Stimulated activated CD8-positive, alpha-beta memory T cell treated with anti-CD3 and anti-CD28 coated beads, Interleukin-12 subunit alpha, Interleukin-12 subunit beta, amount 100 ng/mL, for 24 hours (primary cell): Measurements from ENCODE around the gene NENF.

Experiments
- DNase-seq: peaks from one replicate; pipeline ENCODE4 v3.0.0-alpha.2; 2020; ENCODE audit errors: extremely low read depth

NENF gene

DNA sequence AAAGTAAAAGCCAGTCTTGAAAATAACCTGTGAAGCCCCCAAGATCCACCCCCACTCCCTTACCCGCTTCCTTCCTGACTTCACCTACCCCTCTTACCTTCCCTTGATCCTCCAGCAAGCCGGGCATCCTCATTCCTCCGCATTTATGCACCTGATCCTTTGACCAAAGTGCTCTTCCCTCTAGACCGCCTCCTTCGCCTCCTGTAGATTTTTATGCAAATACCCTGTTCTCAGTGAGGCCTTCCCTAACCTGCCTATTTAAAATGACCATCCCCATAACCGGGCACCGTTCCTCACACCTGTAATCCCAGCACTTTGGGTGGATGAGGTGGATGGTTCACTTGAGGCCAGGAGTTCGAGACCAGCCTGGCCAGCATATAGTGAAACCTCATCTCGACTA is 1.1 kb upstream of the NENF start:
- no peak for DNase-seq

DNA sequence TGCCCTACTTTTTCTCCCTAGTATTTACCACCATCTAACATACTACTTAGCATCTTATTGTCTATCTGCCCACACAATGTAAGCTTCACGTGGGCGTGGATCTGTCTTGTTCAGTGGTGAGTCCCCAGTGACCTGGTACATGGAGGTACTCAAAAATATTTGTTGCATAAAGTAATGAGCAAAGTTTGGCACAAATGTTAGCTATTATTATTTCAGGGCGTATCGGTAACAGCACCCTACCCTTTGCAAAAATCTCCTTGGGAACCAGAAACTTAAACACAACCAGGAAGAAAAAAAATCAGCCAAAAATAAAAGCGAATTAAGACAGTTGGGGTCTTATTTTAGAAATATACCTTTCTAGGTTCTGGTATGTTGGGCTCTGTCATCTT is 454 bp upstream of the NENF start:
- no peak for DNase-seq

GRCh38 chr1:212433577-212434462 is 1.1 kb downstream of the NENF start:
- DNase-seq, result no peak

GRCh38 chr1:212434992-212435391 is 2.3 kb downstream of the NENF start:
- no peak for DNase-seq

- DNase-seq, result no peak
Observed at GRCh38 chr1:212437179-212437798, 4.6 kb downstream of the NENF start.

DNA sequence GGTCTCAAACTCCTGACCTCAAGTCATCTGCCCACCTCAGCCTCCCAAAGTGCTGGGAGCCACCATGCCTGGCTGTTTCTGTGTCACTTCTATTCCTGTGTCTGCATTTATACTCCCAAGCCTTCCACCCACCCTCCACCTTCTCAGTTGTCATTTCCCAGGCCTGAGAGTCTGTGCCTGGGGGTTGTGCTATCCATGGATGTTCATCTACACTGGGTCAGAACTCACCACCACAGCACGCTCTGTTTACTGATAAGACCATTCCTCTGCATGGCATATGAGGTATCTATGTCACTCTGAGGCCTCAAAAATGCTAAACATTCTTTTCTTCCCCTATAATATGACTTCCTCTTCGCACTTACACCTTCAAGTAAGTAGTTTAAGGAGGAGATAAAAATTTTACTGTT is 6.1 kb downstream of the NENF start:
- DNase-seq, result no peak

DNA sequence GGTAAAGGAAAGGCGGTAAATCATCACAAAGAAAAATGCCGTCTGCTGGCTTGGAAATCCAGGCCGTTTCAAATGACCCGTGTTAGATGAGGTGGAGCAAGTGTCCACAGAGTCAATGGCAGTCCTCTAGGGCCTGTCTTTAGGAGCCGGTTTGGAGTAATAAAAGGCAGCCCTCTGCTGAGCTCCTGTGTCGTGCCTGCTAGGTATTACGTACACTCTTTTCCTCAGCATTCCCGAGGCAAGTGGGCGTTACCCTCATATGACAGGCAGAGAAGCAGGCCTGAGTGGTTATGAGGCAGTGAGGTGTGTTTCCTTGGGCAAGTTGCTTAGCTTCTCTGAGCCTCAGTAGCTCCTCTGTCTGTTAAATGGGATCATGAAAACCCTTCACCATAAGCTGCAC is 7.7 kb downstream of the NENF start:
- DNase-seq, result no peak

GRCh38 chr1:212442408-212442807 is 9.7 kb downstream of the NENF start:
- no peak for DNase-seq

GRCh38 chr1:212446333-212446732 is 13.6 kb downstream of the NENF start:
- DNase-seq, result no peak

DNA sequence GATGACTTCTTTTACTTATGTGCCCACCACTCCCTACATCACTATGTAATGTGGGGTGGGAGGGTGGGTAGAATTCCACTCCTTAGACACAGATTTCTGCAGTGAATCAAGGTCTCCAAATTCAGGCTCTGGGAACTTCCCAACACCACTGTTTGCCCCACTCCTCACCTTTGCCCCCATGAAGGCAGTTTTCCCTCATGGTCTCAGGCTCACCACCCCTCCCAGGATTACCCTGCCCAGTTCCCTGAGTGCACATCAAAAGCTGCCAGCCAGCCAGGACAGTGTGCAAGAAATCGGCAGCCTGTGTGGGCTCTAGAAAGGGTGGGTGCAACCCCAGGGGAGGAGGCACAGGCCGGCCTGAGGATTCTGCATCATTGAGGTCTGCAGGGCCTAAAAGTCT is 14.8 kb downstream of the NENF start:
- no peak for DNase-seq

DNA sequence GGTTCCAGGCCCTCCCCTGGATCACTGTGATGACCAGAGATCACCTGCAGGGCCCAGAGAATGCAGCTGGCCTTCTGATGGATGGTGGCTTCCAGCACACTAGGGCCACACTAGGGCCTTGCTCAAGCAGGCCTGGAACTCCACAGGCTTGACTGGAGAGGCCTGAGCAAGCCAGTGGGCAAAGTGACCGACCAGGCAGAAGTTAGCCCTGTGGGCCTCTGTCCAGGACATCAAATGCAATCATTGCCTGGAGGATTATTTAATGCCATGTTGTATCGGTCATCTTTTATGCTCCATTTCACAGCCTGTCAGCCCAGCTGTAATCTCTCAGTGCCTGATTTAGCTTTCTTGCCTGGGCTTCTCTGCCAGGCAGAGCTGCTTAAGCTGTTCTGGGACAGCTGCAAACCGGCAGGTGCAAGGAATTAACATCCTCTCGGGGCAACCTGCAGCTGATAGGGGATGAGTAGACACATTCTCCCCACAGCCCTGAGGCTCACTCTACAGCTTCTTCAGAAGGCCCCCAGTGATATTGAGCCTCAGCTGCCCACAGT is 17.7 kb downstream of the NENF start:
- DNase-seq, result no peak

DNA sequence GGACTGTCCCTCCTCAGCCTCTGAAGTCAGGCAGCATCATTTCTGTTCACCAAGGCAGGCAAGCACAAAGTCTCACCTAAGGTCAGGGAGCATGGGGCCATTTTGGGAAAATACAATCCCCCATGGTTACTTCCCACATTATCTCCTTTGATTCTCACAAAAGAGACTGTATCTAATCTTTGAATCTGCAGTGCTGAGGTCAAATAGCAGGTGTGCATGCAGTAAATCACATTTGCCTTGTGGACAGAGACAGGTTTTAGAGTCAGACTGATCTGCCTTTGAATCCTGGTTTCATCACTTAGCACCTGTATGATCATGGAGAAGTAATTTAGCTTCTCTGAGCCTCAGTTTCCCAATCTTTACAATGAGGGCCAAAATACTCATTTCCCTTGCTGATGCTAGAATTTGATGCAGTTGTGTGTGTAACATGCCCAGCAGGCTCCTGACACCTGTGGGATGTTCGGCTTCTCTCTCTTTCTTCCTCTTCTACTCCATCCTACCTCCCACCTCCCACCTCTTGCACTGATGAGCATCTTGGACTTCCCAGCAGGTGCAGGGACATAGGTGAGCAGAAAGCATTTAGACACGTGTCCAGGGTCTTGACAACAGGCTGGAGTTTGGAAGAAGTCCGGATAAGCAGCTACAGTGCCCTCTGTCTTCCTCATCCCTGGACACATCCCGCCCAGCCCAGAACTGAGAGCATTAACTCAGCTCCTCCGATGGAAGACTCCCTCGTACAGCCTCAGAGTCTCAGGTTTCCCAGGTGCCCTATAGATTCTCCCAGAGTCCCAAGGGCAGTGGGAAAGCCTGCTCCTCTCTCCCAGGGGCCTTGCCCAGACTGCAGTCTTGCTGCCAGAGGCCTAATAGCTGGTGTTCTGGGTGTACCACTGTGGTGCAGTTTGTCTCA is 18.9 kb downstream of the NENF start:
- DNase-seq, result no peak

GRCh38 chr1:212452323-212453155 is 19.8 kb downstream of the NENF start:
- no peak for DNase-seq

DNA sequence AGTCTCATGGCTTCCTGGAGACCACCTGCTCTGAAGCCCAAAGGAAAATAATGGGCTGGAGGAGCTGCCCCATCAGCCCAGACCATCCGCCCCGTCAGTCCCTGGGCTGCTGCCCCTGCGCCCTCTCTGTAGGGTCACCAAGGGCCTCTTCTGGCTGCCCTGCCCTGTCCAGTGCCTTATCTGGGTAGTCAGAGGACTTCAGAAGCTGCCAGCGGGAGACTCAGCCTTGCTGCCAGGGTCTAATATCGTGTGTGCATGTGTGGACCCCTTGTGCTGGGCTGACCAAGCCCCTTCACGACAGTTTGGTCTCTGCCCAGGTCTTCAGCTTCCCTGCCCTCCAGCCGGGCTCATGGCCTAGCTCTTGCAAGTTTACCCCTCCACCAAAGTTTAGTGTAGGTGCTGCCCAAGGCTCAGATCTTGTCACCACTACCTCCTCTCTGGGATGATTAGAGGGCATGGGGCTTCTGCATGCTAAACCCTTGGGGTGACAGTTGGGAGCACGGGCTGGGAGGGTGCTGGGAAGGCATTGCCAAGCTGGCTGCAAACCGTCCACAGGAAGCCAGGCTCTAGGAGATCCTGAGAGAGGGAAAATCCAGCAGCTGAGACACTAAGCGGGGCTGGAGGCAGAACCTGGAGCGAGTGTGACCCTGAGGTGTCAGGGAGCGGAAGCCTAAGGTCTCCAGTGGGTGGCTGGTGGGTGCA is 20.6 kb downstream of the NENF start:
- no peak for DNase-seq

DNA sequence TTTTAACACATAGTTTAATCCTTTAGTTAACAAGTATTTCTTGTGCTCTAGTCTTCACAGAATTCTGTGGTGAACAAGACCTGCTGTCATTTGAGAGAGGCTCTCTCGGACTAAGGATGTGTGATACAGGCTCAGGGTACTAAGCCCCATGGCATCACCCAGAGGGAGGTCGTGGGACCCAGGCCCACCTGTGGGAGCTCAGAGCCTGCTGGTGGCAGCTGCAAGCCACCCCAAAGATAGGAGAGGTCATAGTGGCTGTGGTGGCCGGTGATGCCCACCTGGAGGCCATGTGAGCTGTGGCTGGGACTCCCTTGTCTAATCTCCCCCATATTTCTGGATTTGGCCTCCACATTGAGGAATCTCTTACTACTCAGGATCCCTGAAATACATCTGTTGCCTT is 22.0 kb downstream of the NENF start:
- no peak for DNase-seq

- DNase-seq, result no peak
Observed at GRCh38 chr1:212455401-212455800, 22.7 kb downstream of the NENF start.

DNA sequence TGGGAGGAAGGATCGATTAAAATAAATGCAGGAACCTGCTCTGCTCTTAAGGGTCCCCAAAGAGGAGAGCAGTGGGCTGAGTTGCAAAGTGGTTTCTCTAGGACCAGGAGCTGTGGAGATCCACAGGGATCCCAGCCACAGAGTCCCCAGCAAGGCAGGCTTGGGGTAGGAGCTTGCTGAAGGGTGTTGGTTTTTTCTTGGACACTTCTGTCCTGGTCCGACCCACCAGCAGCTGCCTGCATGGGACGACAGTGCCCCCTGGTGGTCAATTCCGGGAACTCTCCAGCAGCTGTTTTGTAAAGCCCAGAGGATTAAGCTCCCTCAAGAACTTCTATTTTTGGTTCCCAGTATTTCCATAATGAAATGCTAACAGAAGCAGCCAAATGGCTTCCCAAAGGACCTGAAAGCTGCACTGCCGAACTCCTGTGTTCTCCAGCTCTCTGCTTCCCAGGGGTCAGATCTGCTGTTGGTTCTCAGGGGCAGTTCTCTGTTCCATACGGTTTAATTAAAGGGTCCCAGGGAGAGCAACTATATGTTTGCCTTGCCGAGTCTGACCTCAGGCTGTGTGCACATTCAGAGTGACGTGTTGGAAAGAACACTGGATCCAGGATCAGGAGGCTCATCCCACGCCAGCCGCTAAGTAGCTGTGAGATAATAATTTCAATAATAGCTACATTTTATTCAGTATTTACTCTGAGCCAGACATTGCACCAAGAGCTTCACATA is 23.2 kb downstream of the NENF start:
- DNase-seq, result peak; percentile 61

DNA sequence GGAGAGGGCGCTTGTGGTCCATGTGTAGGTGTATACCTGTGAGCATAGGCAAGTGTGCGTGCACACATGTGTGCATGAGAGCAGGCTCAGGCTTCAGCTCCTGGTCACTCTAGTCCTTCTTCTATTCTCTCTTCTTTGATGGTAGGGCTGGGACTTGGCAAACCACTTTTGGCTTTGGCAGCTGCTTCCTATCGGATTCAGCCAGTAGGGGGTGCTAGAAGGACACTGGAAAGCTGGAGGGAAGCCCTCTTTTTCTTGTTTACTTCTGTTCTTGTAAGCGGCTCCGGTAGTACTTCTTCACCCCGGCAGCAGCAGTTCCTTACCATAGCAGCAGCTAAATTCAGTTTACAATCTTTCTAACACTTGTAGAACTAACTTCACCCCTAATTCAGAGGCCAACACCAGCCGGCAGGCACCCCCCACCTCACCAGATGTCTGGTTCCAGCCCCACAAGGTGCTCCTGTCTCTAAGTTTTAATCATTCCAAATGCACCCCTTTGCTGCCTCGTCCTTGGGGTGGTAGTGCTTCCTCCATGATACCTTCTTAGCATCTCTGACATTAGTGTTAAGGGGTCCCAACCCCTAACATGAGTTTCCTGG is 25.1 kb downstream of the NENF start:
- DNase-seq, result no peak

GRCh38 chr1:212458817-212459216 is 26.1 kb downstream of the NENF start:
- no peak for DNase-seq
